ENCODE results near the gene TSPAN31.

DNA sequence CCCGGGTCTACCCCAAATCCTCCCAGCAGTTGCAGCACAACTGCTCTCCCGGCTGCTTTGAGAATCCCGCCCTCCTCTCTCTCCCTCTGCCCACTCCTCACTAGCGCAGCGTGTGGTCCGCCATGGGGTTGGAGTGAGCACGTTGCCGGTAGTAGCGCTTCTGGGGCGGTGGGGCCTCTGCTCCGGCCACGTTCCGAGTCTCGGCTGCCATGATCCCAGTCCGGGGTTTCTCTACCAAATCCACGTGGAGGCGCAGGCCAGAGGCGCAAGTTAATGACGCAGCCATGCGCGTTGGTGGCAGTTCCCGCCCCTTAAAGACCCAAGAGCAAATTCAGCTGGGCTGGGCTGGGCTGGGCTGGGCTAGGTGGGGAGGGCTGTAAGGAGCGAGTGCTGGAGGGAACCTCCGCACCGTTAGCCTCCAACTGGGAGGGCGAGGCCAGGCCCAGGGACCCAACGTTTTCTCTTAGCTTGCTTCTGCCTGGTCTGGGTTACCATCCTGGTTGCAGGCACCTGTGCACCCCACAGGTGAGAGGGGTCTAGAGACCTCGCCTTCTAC is 27.1 kb downstream of the TSPAN31 start, which contains the start of gene METTL1:
- no peak for TF ChIP-seq GATA2 (IDR thresholded peaks at IDR 0.05; ENCODE audit: low read depth, low read length)
- no peak for TF ChIP-seq GATA3 (IDR thresholded peaks at IDR 0.05; ENCODE audit: low read depth, low read length)
